Measurements from ENCODE around the gene TSFM. TPM values are rescaled to one million over a fixed set of nuclear protein-coding genes. Genes with fewer than 3 reads are reported as not detected.

TSFM gene
- total and polyA plus RNA-seq, 2 of the 13 experiments (the other 11 are each of a cell fraction or from before 2014, with no cell fraction given): 29.8 to 68.3 TPM

DNA sequence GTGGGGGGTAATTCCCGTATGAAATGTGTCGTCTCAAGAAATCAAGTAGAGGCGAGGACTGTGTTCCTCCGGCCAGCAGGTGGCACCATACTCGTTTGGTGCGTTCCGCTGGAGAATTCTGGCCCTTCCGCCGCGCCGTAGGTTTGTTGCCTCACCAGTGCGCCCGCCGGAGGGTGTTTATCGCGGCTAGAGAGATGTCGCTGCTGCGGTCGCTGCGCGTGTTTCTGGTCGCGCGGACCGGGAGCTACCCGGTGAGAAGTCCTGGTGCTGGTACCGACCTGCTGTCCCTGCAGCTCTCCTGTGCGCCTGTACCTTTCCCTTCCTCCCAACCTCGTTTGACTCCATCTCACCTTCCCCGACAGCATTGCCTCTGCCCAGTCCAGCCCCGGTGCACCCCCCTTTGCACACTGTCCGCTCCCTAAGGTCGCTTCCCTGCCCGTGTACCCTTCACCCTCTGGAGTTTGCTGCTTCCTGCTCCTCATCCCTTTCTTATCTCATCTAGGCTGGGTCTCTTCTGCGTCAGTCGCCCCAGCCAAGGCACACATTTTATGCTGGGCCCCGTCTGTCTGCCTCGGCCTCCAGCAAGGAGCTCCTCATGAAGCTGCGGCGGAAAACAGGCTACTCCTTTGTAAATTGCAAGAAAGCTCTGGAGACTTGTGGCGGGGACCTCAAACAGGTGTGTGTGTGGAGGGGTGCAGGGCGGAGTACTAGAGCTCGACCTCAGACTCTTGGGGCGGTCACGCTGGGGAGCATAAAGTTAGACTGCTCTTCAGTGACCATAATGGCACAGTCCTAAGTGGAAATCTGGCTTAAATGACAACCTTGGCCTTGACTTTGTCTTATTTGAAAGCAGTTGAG, at the start of gene TSFM (continued):
- TF ChIP-seq ZNF18 (CRISPR knock-in tag; IDR thresholded peaks at IDR 0.05; ENCODE audit: insufficient replicate concordance) (no peak), HES4 (CRISPR knock-in tag; IDR thresholded peaks at IDR 0.05; ENCODE audit: borderline replicate concordance) (no peak; the same call in 1 of the 2 replicates), NFYB (CRISPR knock-in tag; IDR thresholded peaks at IDR 0.05) (no peak), GATAD1 (CRISPR knock-in tag; IDR thresholded peaks at IDR 0.05) (peak; percentile 99), PHF8 (CRISPR knock-in tag; IDR thresholded peaks at IDR 0.05) (peak; percentile 92), HMG20B (CRISPR knock-in tag; conservative IDR thresholded peaks at IDR 0.05) (no peak), IKZF4 (CRISPR knock-in tag; IDR thresholded peaks at IDR 0.05; ENCODE audit: borderline replicate concordance, low read depth, not compliant biosample characterization) (no peak), ZNF510 (CRISPR knock-in tag; IDR thresholded peaks at IDR 0.05; ENCODE audit: low read depth) (no peak), SNAI1 (CRISPR knock-in tag; IDR thresholded peaks at IDR 0.05; ENCODE audit: borderline replicate concordance) (peak; percentile 34; the same call in 1 of the 2 replicates), ZSCAN31 (CRISPR knock-in tag; IDR thresholded peaks at IDR 0.05; ENCODE audit: low read depth) (peak; percentile 92), NAIF1 (CRISPR knock-in tag; IDR thresholded peaks at IDR 0.05; ENCODE audit: borderline replicate concordance) (peak; percentile 81), ZNF768 (CRISPR knock-in tag; IDR thresholded peaks at IDR 0.05) (peak; percentile 66; the same call in 1 of the 2 replicates), E2F2 (CRISPR knock-in tag; IDR thresholded peaks at IDR 0.05; ENCODE audit: borderline replicate concordance) (peak; percentile 59; the same call in 1 of the 2 replicates), CHCHD3 (CRISPR knock-in tag; IDR thresholded peaks at IDR 0.05) (no peak), ZNF883 (CRISPR knock-in tag; IDR thresholded peaks at IDR 0.05; ENCODE audit: not compliant biosample characterization) (peak; percentile 51), NFRKB (IDR thresholded peaks at IDR 0.05) (no peak), ZNF607 (CRISPR knock-in tag; IDR thresholded peaks at IDR 0.05; ENCODE audit: borderline replicate concordance) (peak; percentile 85), HDAC1 (CRISPR knock-in tag; IDR thresholded peaks at IDR 0.05) (peak; percentile 97), SP5 (CRISPR knock-in tag; IDR thresholded peaks at IDR 0.05; ENCODE audit: borderline replicate concordance, low read depth) (no peak), RBFOX2 (IDR thresholded peaks at IDR 0.05; ENCODE audit: low read depth, low read length) (peak; percentile 88), ZFYVE20 (CRISPR knock-in tag; IDR thresholded peaks at IDR 0.05; ENCODE audit: borderline replicate concordance, low read depth) (0 out of 2 replicates have a peak, but pooled peaks have one; percentile 63), ZNF552 (CRISPR knock-in tag; IDR thresholded peaks at IDR 0.05; ENCODE audit: borderline replicate concordance) (no peak), ZNF34 (CRISPR knock-in tag; IDR thresholded peaks at IDR 0.05; ENCODE audit: borderline replicate concordance) (peak; percentile 35; the same call in 1 of the 2 replicates)
- TF ChIP-seq, protein P1, sequence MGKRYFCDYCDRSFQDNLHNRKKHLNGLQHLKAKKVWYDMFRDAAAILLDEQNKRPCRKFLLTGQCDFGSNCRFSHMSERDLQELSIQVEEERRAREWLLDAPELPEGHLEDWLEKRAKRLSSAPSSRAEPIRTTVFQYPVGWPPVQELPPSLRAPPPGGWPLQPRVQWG (CRISPR knock-in tag; IDR thresholded peaks at IDR 0.05; ENCODE audit: borderline replicate concordance, low read depth): no peak
- TF ChIP-seq, protein P2, sequence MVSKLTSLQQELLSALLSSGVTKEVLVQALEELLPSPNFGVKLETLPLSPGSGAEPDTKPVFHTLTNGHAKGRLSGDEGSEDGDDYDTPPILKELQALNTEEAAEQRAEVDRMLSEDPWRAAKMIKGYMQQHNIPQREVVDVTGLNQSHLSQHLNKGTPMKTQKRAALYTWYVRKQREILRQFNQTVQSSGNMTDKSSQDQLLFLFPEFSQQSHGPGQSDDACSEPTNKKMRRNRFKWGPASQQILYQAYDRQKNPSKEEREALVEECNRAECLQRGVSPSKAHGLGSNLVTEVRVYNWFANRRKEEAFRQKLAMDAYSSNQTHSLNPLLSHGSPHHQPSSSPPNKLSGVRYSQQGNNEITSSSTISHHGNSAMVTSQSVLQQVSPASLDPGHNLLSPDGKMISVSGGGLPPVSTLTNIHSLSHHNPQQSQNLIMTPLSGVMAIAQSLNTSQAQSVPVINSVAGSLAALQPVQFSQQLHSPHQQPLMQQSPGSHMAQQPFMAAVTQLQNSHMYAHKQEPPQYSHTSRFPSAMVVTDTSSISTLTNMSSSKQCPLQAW (CRISPR knock-in tag; IDR thresholded peaks at IDR 0.05): peak; percentile 65
